ENCODE measurements around the gene RAVER2.

The RAVER2 gene

DNA sequence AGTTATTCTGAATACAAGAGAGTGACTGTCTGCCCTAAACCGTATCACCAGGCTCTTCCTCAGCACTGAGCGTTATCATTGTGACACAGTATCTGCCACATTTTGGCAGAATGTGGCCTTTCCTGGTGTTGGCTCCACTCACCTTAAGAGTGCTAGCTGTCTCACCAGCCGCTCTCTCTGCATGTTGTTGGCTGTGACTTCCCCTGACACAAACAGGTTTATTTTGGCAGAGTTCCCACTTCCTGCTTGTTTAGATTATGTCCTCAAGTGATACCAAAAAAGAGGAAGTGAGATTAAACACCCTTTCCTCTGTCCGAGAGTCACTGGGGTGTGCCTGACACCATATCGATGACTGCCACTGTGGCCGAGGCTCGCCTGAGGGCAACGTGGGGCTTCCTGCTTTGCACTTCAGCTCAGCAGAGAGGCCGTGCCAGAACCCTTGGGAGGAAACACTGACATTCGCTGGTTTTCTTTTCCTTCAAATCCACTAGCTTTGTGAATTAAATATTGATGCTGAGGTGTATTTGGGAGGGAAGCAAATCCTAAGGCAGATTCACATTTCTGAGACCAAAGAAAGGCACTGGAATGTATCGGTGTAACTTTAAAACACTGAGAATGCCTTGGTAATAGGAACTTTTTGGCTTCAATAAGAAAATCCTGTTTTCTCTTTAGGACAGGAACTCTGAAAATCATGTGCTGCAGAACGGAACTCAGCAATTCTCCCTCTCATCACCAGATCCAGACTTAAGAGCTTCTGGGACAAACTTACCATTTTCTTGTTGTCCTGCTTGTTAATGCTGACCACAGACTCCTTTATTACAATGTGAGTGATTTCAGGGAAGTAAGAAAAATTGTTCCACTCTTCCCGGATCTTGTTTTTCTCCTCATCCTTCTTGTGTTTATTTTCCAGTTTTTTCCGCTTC is 119.4 kb downstream of the RAVER2 start:
- Histone ChIP-seq H3K4me1 (ENCODE audit: control insufficient read depth, insufficient read depth, low read length, poor library complexity, severe bottlenecking) (peaks cover 15% of the 10 kb centered on the region), H3K9me3 (ENCODE audit: control insufficient read depth, low read length) (no peaks in the 10 kb centered on the region), H3K36me3 (ENCODE audit: control insufficient read depth, insufficient read depth, low read length) (peaks cover 50% of the 10 kb centered on the region), H3K27me3 (replicated peaks; ENCODE audit: control insufficient read depth, insufficient read depth, low read length, poor library complexity, severe bottlenecking) (no peaks in the 10 kb centered on the region), H3K27ac (ENCODE audit: insufficient read depth, low read length, poor library complexity, severe bottlenecking) (peak overlapping the region; percentile 52), H3K4me3 (ENCODE audit: insufficient read depth, low read depth, low read length, poor library complexity, severe bottlenecking) (no peak overlapping the region)
- peak; percentile 28 to 38 (median 29) for DNase-seq

DNA sequence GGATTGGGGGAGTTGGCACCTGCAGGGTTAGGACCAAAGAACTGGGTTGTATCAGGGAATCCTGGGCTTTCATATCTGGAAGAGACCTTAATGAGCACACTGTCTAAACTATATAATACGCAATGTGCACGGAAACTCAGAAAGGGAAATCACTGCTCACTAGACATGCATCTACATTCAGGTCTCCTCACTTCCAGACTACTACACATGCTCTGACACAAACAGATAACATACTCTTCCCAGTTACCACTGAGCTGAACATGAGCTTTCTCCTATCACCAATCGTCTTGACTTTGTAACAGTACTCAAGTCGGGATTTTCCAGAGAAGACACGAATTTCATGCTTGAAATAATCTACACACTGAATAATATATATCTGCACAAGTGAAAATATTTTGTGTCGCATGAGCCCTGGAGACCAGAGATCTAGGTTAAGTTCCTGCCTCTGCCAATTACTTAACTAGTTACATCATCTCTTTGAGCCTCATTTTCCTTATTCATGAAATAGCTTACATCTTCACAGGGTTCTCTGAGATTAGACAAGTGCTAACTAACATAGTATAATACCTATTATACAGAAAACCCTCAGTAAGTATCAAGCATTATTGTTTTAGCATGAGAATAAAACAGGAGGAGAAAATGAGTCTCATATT is 120.4 kb downstream of the RAVER2 start:
- no peak for DNase-seq
- no peaks in the 10 kb centered on the region for H3K9me3 ChIP-seq (ENCODE audit: control insufficient read depth, low read length)
- peaks cover 15% of the 10 kb centered on the region for H3K4me1 ChIP-seq (ENCODE audit: control insufficient read depth, insufficient read depth, low read length, poor library complexity, severe bottlenecking)
- peaks cover 51% of the 10 kb centered on the region for H3K36me3 ChIP-seq (ENCODE audit: control insufficient read depth, insufficient read depth, low read length)
- H3K27ac ChIP-seq (ENCODE audit: insufficient read depth, low read length, poor library complexity, severe bottlenecking), result no peak overlapping the region
- no peaks in the 10 kb centered on the region for H3K27me3 ChIP-seq (replicated peaks; ENCODE audit: control insufficient read depth, insufficient read depth, low read length, poor library complexity, severe bottlenecking)
- no peak overlapping the region for H3K4me3 ChIP-seq (ENCODE audit: insufficient read depth, low read depth, low read length, poor library complexity, severe bottlenecking)

DNA sequence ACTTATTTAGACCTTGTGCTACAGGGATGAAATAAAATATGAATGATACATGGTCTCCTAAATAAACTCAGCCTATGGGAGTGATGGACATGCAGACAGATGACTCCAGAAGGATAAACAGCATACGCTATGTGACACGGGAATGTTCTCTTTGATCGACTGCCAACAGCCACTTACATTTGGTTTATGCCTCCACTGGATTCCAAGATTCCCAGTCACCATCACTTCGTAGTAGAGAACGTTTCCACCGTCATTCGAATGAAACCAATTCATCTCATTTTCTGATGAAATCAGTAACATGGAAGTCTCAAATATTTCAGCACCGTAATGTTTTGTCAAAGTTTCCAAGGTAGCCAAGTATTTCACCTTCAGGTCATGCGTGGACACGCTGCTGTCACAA is 121.8 kb downstream of the RAVER2 start:
- H3K4me1 ChIP-seq (ENCODE audit: control insufficient read depth, insufficient read depth, low read length, poor library complexity, severe bottlenecking), result peaks cover 15% of the 10 kb centered on the region
- H3K27me3 ChIP-seq (replicated peaks; ENCODE audit: control insufficient read depth, insufficient read depth, low read length, poor library complexity, severe bottlenecking), result no peaks in the 10 kb centered on the region
- no peak overlapping the region for H3K27ac ChIP-seq (ENCODE audit: insufficient read depth, low read length, poor library complexity, severe bottlenecking)
- H3K4me3 ChIP-seq (ENCODE audit: insufficient read depth, low read depth, low read length, poor library complexity, severe bottlenecking), result no peak overlapping the region
- H3K9me3 ChIP-seq (ENCODE audit: control insufficient read depth, low read length), result no peaks in the 10 kb centered on the region
- no peak for DNase-seq
- H3K36me3 ChIP-seq (ENCODE audit: control insufficient read depth, insufficient read depth, low read length), result peaks cover 59% of the 10 kb centered on the region

DNA sequence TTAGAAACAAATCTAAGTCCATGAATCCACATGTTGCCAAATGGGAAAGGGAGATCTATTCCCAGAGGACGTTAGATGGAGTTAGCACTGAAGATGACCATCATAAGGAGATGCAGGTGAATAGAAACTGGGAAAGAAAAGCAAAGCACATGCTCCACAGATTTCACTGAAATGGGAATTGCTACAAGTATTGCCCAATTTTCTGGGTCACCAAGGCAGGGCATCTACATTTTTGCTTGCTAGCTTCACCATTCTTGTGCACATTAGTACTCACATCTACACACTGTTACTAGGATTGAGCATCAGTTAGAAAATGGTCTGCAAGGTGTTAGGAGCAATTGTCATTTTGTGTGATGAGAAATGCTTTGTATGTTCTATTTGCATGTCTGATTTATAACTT is 122.4 kb downstream of the RAVER2 start:
- DNase-seq, result no peak
- no peaks in the 10 kb centered on the region for H3K27me3 ChIP-seq (replicated peaks; ENCODE audit: control insufficient read depth, insufficient read depth, low read length, poor library complexity, severe bottlenecking)
- H3K4me3 ChIP-seq (ENCODE audit: insufficient read depth, low read depth, low read length, poor library complexity, severe bottlenecking), result no peak overlapping the region
- no peak overlapping the region for H3K27ac ChIP-seq (ENCODE audit: insufficient read depth, low read length, poor library complexity, severe bottlenecking)
- H3K4me1 ChIP-seq (ENCODE audit: control insufficient read depth, insufficient read depth, low read length, poor library complexity, severe bottlenecking), result peaks cover 15% of the 10 kb centered on the region
- H3K36me3 ChIP-seq (ENCODE audit: control insufficient read depth, insufficient read depth, low read length), result peaks cover 61% of the 10 kb centered on the region
- no peaks in the 10 kb centered on the region for H3K9me3 ChIP-seq (ENCODE audit: control insufficient read depth, low read length)

DNA sequence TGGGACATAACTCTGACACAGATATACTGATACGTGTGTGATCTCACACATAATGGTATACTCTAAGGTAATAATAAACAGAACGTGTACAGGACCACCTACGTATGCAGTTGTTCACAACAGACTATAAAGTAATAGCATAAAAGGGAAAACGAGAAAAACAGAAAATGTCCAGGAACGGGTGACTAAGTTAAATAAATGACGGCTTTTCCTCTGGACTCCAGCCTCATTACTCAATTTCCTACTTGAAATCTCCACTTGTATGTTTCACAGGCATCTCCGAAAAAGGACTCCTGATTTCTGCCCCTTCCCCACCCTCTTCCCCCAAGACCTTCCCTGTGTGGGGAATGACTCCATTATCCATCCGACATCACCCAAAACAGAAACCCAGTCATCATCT is 126.4 kb downstream of the RAVER2 start:
- H3K36me3 ChIP-seq (ENCODE audit: control insufficient read depth, insufficient read depth, low read length), result peaks cover 77% of the 10 kb centered on the region

DNA sequence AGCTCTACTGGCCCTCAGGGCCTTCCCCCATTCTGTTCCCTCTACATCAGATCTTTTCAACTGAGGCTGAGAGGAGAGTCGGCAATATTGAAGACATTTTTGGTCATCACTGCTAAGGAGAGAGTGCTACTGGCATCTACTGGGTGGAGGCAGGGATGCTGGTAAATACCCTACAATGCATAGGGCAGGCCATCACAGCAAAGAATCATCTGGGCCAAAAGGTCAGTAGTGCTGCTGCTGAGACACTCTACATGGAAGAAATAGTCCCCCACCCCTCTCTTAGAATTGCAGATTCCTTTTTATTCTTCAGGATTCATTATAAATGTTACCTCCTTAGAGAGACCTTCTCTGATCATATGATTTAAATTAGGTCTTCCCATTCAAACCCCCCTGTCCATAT is 127.2 kb downstream of the RAVER2 start:
- H3K9me3 ChIP-seq (ENCODE audit: control insufficient read depth, low read length), result no peaks in the 10 kb centered on the region
- H3K4me3 ChIP-seq (ENCODE audit: insufficient read depth, low read depth, low read length, poor library complexity, severe bottlenecking), result no peak overlapping the region
- H3K27me3 ChIP-seq (replicated peaks; ENCODE audit: control insufficient read depth, insufficient read depth, low read length, poor library complexity, severe bottlenecking), result no peaks in the 10 kb centered on the region
- no peak overlapping the region for H3K27ac ChIP-seq (ENCODE audit: insufficient read depth, low read length, poor library complexity, severe bottlenecking)
- DNase-seq, result no peak
- peaks cover 20% of the 10 kb centered on the region for H3K4me1 ChIP-seq (ENCODE audit: control insufficient read depth, insufficient read depth, low read length, poor library complexity, severe bottlenecking)
- H3K36me3 ChIP-seq (ENCODE audit: control insufficient read depth, insufficient read depth, low read length), result peaks cover 80% of the 10 kb centered on the region

More for the DNA sequence above, 126.4 kb downstream of the RAVER2 start:
- H3K9me3 ChIP-seq (ENCODE audit: control insufficient read depth, low read length), result no peaks in the 10 kb centered on the region
- peaks cover 11% of the 10 kb centered on the region for H3K4me1 ChIP-seq (ENCODE audit: control insufficient read depth, insufficient read depth, low read length, poor library complexity, severe bottlenecking)
- DNase-seq, result no peak
- H3K4me3 ChIP-seq (ENCODE audit: insufficient read depth, low read depth, low read length, poor library complexity, severe bottlenecking), result no peak overlapping the region
- H3K27ac ChIP-seq (ENCODE audit: insufficient read depth, low read length, poor library complexity, severe bottlenecking), result no peak overlapping the region
- no peaks in the 10 kb centered on the region for H3K27me3 ChIP-seq (replicated peaks; ENCODE audit: control insufficient read depth, insufficient read depth, low read length, poor library complexity, severe bottlenecking)

DNA sequence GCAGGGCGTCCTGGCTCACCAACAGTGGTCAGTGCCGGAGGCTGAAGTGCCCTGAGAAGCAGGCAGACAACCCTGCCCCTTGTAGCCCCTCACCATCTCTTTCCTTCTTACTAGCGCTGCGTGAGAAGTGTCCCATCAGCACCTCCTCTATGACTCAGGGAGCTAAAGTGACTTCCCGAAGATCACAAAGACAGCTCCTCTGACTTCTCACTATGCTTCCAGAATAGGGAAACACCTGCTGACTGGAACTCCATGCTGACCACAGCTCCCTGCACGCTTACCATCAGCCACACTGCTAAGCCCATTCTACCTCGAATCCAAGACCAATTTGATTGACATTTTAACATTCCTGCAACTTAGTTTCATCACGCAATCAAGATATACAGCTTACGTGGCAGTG is 128.7 kb downstream of the RAVER2 start:
- Histone ChIP-seq H3K27ac (ENCODE audit: insufficient read depth, low read length, poor library complexity, severe bottlenecking) (no peak overlapping the region), H3K9me3 (ENCODE audit: control insufficient read depth, low read length) (no peaks in the 10 kb centered on the region), H3K27me3 (replicated peaks; ENCODE audit: control insufficient read depth, insufficient read depth, low read length, poor library complexity, severe bottlenecking) (no peaks in the 10 kb centered on the region), H3K4me3 (ENCODE audit: insufficient read depth, low read depth, low read length, poor library complexity, severe bottlenecking) (no peak overlapping the region), H3K36me3 (ENCODE audit: control insufficient read depth, insufficient read depth, low read length) (peaks cover 67% of the 10 kb centered on the region), H3K4me1 (ENCODE audit: control insufficient read depth, insufficient read depth, low read length, poor library complexity, severe bottlenecking) (peaks cover 31% of the 10 kb centered on the region)
- no peak for DNase-seq

DNA sequence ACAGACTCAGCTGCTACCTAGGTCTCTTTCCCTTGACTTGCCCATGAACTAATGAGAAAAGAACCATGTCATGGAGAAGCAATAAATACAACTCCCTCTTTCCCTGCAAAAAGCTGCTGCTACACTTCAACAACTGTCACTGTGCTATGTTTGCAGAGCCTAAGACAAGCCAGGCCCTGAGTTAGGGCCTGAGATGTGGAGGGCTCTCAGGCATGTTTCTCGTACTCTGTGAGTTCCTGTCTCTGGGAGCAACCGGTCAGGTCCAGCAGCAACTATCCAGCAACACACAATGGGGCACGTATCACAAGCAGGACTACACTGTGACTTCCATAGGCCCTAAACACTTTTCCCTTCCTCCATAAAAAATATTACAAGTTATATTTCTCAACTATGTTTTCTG is 129.8 kb downstream of the RAVER2 start:
- Histone ChIP-seq H3K27me3 (replicated peaks; ENCODE audit: control insufficient read depth, insufficient read depth, low read length, poor library complexity, severe bottlenecking) (no peaks in the 10 kb centered on the region), H3K36me3 (ENCODE audit: control insufficient read depth, insufficient read depth, low read length) (peaks cover 65% of the 10 kb centered on the region), H3K9me3 (ENCODE audit: control insufficient read depth, low read length) (no peaks in the 10 kb centered on the region), H3K4me1 (ENCODE audit: control insufficient read depth, insufficient read depth, low read length, poor library complexity, severe bottlenecking) (peaks cover 35% of the 10 kb centered on the region), H3K4me3 (ENCODE audit: insufficient read depth, low read depth, low read length, poor library complexity, severe bottlenecking) (no peak overlapping the region), H3K27ac (ENCODE audit: insufficient read depth, low read length, poor library complexity, severe bottlenecking) (no peak overlapping the region)
- DNase-seq, result no peak

DNA sequence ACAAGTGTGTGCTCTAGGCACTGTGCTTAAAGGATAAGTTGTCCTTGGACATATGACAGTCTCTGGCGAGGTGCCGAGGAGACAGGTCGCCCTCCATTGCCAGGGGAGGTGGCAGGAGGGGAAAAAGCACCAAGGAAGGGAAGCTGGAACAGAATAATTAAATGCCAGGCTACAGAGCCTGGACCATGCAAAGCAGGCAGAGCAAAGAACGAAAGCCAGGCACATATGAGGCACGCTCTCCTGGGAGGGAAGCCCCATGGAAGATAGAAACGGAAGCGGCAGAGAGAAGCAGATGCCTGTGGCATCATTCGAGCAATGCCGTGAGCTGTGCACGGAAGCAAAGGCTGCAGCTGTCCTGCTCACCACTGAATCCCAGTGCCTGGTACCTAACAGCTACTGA is 130.2 kb downstream of the RAVER2 start:
- Histone ChIP-seq H3K4me3 (ENCODE audit: insufficient read depth, low read depth, low read length, poor library complexity, severe bottlenecking) (no peak overlapping the region), H3K27me3 (replicated peaks; ENCODE audit: control insufficient read depth, insufficient read depth, low read length, poor library complexity, severe bottlenecking) (no peaks in the 10 kb centered on the region), H3K36me3 (ENCODE audit: control insufficient read depth, insufficient read depth, low read length) (peaks cover 60% of the 10 kb centered on the region), H3K4me1 (ENCODE audit: control insufficient read depth, insufficient read depth, low read length, poor library complexity, severe bottlenecking) (peaks cover 35% of the 10 kb centered on the region), H3K9me3 (ENCODE audit: control insufficient read depth, low read length) (no peaks in the 10 kb centered on the region), H3K27ac (ENCODE audit: insufficient read depth, low read length, poor library complexity, severe bottlenecking) (no peak overlapping the region)
- DNase-seq, result no peak

DNA sequence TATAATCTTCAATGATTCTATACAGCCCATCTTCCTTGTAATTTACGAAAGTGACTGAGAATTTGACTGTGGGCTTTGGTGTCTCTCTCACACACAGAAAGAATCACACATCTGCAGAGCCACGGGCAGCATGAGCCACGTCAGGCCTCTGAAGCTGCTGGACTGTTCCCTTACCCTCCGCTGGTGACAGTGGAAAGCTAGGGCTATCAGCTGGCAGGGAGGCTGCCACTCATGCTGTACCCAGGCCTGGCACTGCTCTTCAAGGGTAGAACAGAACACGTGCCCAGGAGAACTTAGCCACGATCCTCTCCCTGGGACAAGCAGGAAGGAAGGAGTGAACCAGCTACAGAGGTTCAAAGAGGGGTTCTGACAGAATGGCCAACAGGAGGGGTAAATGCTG is 130.7 kb downstream of the RAVER2 start:
- no peak for DNase-seq
- H3K27ac ChIP-seq (ENCODE audit: insufficient read depth, low read length, poor library complexity, severe bottlenecking), result peak overlapping the region; percentile 19
- H3K4me3 ChIP-seq (ENCODE audit: insufficient read depth, low read depth, low read length, poor library complexity, severe bottlenecking), result no peak overlapping the region
- H3K4me1 ChIP-seq (ENCODE audit: control insufficient read depth, insufficient read depth, low read length, poor library complexity, severe bottlenecking), result peaks cover 35% of the 10 kb centered on the region
- H3K9me3 ChIP-seq (ENCODE audit: control insufficient read depth, low read length), result no peaks in the 10 kb centered on the region
- no peaks in the 10 kb centered on the region for H3K27me3 ChIP-seq (replicated peaks; ENCODE audit: control insufficient read depth, insufficient read depth, low read length, poor library complexity, severe bottlenecking)
- H3K36me3 ChIP-seq (ENCODE audit: control insufficient read depth, insufficient read depth, low read length), result peaks cover 57% of the 10 kb centered on the region
